H9 (cell line): ENCODE measurements around the gene PDLIM7. TPM values are rescaled to one million over a fixed set of nuclear protein-coding genes. Genes with fewer than 3 reads are reported as not detected.
A peak's percentile ranks its signal among the peaks of the same experiment; 100 is the strongest.

ENCODE experiments used
- DNase-seq: peaks from one replicate; pipeline ENCODE4 v3.0.0-alpha.2; 2017
- H2AFZ ChIP-seq: one replicate; pipeline ENCODE4 v1.6.1; 2013; ENCODE audit warnings: mild to moderate bottlenecking, low read length, control low read depth, moderate library complexity
- H2AK5ac ChIP-seq: 2 replicates; pipeline ENCODE4 v1.6.1; 2013; ENCODE audit warnings: low read length, control low read depth, mixed read lengths; ENCODE audit not compliant: insufficient read length
- H2BK120ac ChIP-seq: one replicate; pipeline ENCODE4 v1.6.1; 2013; ENCODE audit warnings: low read depth, mild to moderate bottlenecking, low read length, control low read depth, inconsistent platforms; ENCODE audit not compliant: poor library complexity, severe bottlenecking
- H2BK12ac ChIP-seq: 2 replicates; pipeline ENCODE4 v1.6.1; 2013; ENCODE audit warnings: low read length, control low read depth, mixed read lengths, low read depth; ENCODE audit not compliant: insufficient read length
- H2BK15ac ChIP-seq: 2 replicates; pipeline ENCODE4 v1.6.1; 2013; ENCODE audit warnings: low read depth, low read length, control low read depth
- H2BK20ac ChIP-seq: one replicate; pipeline ENCODE4 v1.6.1; 2013; ENCODE audit warnings: low read depth, mild to moderate bottlenecking, low read length, control low read depth, inconsistent platforms; ENCODE audit not compliant: poor library complexity, severe bottlenecking
- H2BK5ac ChIP-seq: 2 replicates; pipeline ENCODE4 v1.6.1; 2013; ENCODE audit warnings: low read length, control low read depth, mixed read lengths; ENCODE audit not compliant: insufficient read length
- H3K14ac ChIP-seq: 2 replicates; pipeline ENCODE4 v1.6.1; 2013; ENCODE audit warnings: low read length, control low read depth; ENCODE audit not compliant: insufficient read depth
- H3K18ac ChIP-seq: 2 replicates; pipeline ENCODE4 v1.6.1; 2013; ENCODE audit warnings: low read depth, mild to moderate bottlenecking, mixed read lengths, low read length, control low read depth; ENCODE audit not compliant: insufficient read length
- H3K23ac ChIP-seq: 2 replicates; pipeline ENCODE4 v1.6.1; 2013; ENCODE audit warnings: low read length, control low read depth, mixed read lengths, low read depth; ENCODE audit not compliant: insufficient read length
- H3K23me2 ChIP-seq: 2 replicates; pipeline ENCODE4 v1.6.1; 2013; ENCODE audit warnings: low read depth, mild to moderate bottlenecking, mixed read lengths, low read length, control low read depth; ENCODE audit not compliant: insufficient read length, poor library complexity, severe bottlenecking
- H3K27ac ChIP-seq: 2 replicates; pipeline ENCODE4 v1.5.1; 2013; ENCODE audit warnings: low read length, control low read depth, mixed read lengths, low read depth; ENCODE audit not compliant: insufficient read length
- H3K27me3 ChIP-seq: 2 replicates; pipeline ENCODE4 v1.6.1; 2013; ENCODE audit warnings: low read length, control low read depth, inconsistent platforms; ENCODE audit not compliant: insufficient read depth
- H3K4ac ChIP-seq: 2 replicates; pipeline ENCODE4 v1.6.1; 2013; ENCODE audit warnings: low read depth, mild to moderate bottlenecking, control low read depth, inconsistent platforms, low read length, moderate library complexity
- H3K4me1 ChIP-seq: 2 replicates; pipeline ENCODE4 v1.6.1; 2013; ENCODE audit warnings: low read length, control low read depth, inconsistent platforms; ENCODE audit not compliant: insufficient read depth
- H3K4me2 ChIP-seq: 2 replicates; pipeline ENCODE4 v1.6.1; 2013; ENCODE audit warnings: low read length, control low read depth, mixed read lengths; ENCODE audit not compliant: insufficient read length, insufficient read depth
- H3K56ac ChIP-seq: 2 replicates; pipeline ENCODE4 v1.6.1; 2013; ENCODE audit warnings: low read depth, mild to moderate bottlenecking, mixed read lengths, low read length, control low read depth; ENCODE audit not compliant: insufficient read length
- H3K79me1 ChIP-seq: 2 replicates; pipeline ENCODE4 v1.6.1; 2013; ENCODE audit warnings: low read depth, mild to moderate bottlenecking, moderate library complexity, low read length, control low read depth, inconsistent platforms; ENCODE audit not compliant: insufficient read depth, poor library complexity, severe bottlenecking
- H3K79me2 ChIP-seq: 2 replicates; pipeline ENCODE4 v1.6.1; 2013; ENCODE audit warnings: low read length, control low read depth, inconsistent platforms; ENCODE audit not compliant: insufficient read depth
- H3K9ac ChIP-seq: 2 replicates; pipeline ENCODE4 v1.6.1; 2013; ENCODE audit warnings: low read length, control low read depth, mixed read lengths; ENCODE audit not compliant: insufficient read length; ENCODE audit errors: extremely low read depth
- H3K9me3 ChIP-seq: one replicate; pipeline ENCODE4 v1.6.1; 2013; ENCODE audit warnings: low read depth, low read length, inconsistent platforms; ENCODE audit not compliant: control insufficient read depth
- H3T11ph ChIP-seq: one replicate; pipeline ENCODE4 v1.6.1; 2013; ENCODE audit warnings: mild to moderate bottlenecking, low read length, control low read depth, inconsistent platforms
- H4K20me1 ChIP-seq: one replicate; pipeline ENCODE4 v1.6.1; 2013; ENCODE audit not compliant: control insufficient read depth, insufficient read length, insufficient read depth
- H4K5ac ChIP-seq: 2 replicates; pipeline ENCODE4 v1.6.1; 2013; ENCODE audit warnings: low read depth, mild to moderate bottlenecking, mixed read lengths, low read length, control low read depth; ENCODE audit not compliant: insufficient read length
- H4K8ac ChIP-seq: replicated peaks from 2 replicates; pipeline ENCODE4 v1.6.1; 2013; ENCODE audit warnings: low read length, control low read depth, mixed read lengths, low read depth; ENCODE audit not compliant: insufficient read length
- H4K91ac ChIP-seq: 2 replicates; pipeline ENCODE4 v1.6.1; 2013; ENCODE audit warnings: low read depth, mild to moderate bottlenecking, moderate library complexity, mixed read lengths, low read length, control low read depth; ENCODE audit not compliant: insufficient read length
- H3K27ac Mint-ChIP-seq, 3 experiments: 2 replicates in 2 of 3; 3 replicates in 1 of 3; pipeline ENCODE4 v1.8.0; 2020 to 2021; ENCODE audit warnings: mixed read lengths in 3 of 3, mild to moderate bottlenecking in 1 of 3, moderate library complexity in 1 of 3
- H3K27me3 Mint-ChIP-seq: 2 replicates; pipeline ENCODE4 v1.8.0; 2021; ENCODE audit warnings: low read depth, mild to moderate bottlenecking, moderate library complexity, mixed read lengths
- H3K36me3 Mint-ChIP-seq, 3 experiments: 2 replicates in 2 of 3; 3 replicates in 1 of 3; pipeline ENCODE4 v1.8.0; 2020 to 2021; ENCODE audit warnings: low read depth in 3 of 3, mixed read lengths in 3 of 3; ENCODE audit not compliant: insufficient read depth in 1 of 3
- H3K4me1 Mint-ChIP-seq, 2 experiments: 2 replicates each; pipeline ENCODE4 v1.8.0; 2020; ENCODE audit warnings: mixed read lengths in 2 of 2
- H3K4me3 Mint-ChIP-seq, 2 experiments: 2 replicates in 1 of 2; 3 replicates in 1 of 2; pipeline ENCODE4 v1.8.0; 2020 to 2021; ENCODE audit warnings: mild to moderate bottlenecking in 2 of 2, mixed read lengths in 2 of 2, moderate library complexity in 1 of 2
- H3K9me3 Mint-ChIP-seq, 2 experiments: 2 replicates in 1 of 2; 3 replicates in 1 of 2; pipeline ENCODE4 v1.8.0; 2020; ENCODE audit warnings: mild to moderate bottlenecking in 2 of 2, mixed read lengths in 2 of 2, moderate library complexity in 1 of 2
- WGBS: extraction: QIAGEN DNeasy Blood & Tissue Kit; methylation state at CpG from one replicate; pipeline ENCODE4 v1.1.7; 2013; ENCODE audit warnings: missing lambda C conversion rate, low lambda C conversion rate, mixed read lengths; ENCODE audit not compliant: insufficient read length; ENCODE audit errors: extremely low coverage; 5-methylcytosine and 5-hydroxymethylcytosine counted together
- total RNA-seq: library from RNA; stranded (reverse); gene quantifications from 2 replicates; pipeline ENCODE4 v1.2.1, GENCODE V29; 2021
- TF ChIP-seq, protein P1 (sequence below): fragments of 200-600 bp; sonication (generic); conservative IDR thresholded peaks from 3 replicates; pipeline ENCODE4 v1.8.0; 2021; ENCODE audit warnings: antibody characterized with exemption, mild to moderate bottlenecking

PDLIM7 gene
- total RNA-seq, 1 experiment from 2014 or later = 137 TPM

DNA sequence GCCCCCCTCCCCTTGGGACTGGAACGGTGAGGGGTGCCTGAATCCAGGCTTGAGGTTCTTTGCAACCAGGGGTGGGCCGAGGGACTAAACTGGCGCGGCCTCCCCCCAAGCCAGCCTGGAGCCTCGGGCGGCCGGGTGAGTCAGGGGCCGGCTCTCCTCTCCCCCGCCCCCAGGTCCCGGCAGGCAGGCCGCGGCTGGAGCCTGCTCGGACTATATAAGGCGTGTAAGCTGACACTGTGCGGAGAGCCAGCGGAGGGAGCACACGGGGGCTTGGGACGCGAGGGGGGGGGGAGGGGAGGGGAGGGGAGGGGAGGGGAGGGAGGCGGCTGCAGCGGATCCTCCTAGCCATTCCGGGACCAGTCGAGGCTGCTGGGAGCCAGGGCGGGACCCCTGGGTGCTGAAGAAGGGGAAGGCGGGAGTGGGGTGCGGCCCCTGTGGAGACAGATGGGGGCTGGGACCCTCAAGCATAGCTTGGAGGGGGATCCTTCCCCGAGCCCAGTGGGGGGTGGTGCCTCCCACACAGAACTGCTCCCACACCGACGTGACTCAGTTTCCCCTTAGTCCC is 595 bp downstream of the PDLIM7 start:
- Mint-ChIP-seq H3K36me3 (peaks cover 12 to 24% (median 20%) of the 10 kb centered on the region in 3 experiments), H3K4me1 (peaks cover 34 to 54% of the 10 kb centered on the region in 2 experiments), H3K27me3 (peaks cover 29% of the 10 kb centered on the region), H3K4me3 (peak overlapping the region; percentile 75 to 84), H3K27ac (peak overlapping the region; percentile 95 to 98 (median 95); a peak in 5 of 7 replicates), H3K9me3 (no peaks in the 10 kb centered on the region)
- peak overlapping the region; percentile 60 for H3K9ac ChIP-seq
- peak overlapping the region; percentile 98 for H3K14ac ChIP-seq
- H3K4me1 ChIP-seq = peaks cover 5% of the 10 kb centered on the region; the same call in 1 of the 2 replicates
- no peaks in the 10 kb centered on the region for H3K79me1 ChIP-seq
- TF ChIP-seq, protein P1, sequence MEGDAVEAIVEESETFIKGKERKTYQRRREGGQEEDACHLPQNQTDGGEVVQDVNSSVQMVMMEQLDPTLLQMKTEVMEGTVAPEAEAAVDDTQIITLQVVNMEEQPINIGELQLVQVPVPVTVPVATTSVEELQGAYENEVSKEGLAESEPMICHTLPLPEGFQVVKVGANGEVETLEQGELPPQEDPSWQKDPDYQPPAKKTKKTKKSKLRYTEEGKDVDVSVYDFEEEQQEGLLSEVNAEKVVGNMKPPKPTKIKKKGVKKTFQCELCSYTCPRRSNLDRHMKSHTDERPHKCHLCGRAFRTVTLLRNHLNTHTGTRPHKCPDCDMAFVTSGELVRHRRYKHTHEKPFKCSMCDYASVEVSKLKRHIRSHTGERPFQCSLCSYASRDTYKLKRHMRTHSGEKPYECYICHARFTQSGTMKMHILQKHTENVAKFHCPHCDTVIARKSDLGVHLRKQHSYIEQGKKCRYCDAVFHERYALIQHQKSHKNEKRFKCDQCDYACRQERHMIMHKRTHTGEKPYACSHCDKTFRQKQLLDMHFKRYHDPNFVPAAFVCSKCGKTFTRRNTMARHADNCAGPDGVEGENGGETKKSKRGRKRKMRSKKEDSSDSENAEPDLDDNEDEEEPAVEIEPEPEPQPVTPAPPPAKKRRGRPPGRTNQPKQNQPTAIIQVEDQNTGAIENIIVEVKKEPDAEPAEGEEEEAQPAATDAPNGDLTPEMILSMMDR = no peak
- peak overlapping the region; percentile 87; the same call in 1 of the 2 replicates for H3K4ac ChIP-seq
- H3K18ac ChIP-seq = peak overlapping the region; percentile 95
- H2AK5ac ChIP-seq = no peak overlapping the region
- H3K79me2 ChIP-seq = no peaks in the 10 kb centered on the region
- no peak overlapping the region for H3K27ac ChIP-seq
- H3T11ph ChIP-seq = peak overlapping the region; percentile 22
- no CpG with 5 or more reads among the region's 29 CpGs for WGBS
- no peak overlapping the region for H2BK5ac ChIP-seq
- H2BK20ac ChIP-seq = no peak overlapping the region
- no peaks in the 10 kb centered on the region; the same call in 1 of the 2 replicates for H3K27me3 ChIP-seq
- H4K91ac ChIP-seq = peak overlapping the region; percentile 87
- no peak overlapping the region for H4K8ac ChIP-seq
- H2BK120ac ChIP-seq = peak overlapping the region; percentile 74
- no peak overlapping the region for H3K56ac ChIP-seq
- H4K5ac ChIP-seq = no peak overlapping the region
- no peaks in the 10 kb centered on the region for H3K9me3 ChIP-seq
- peak; percentile 94 for DNase-seq
- H3K23me2 ChIP-seq = peaks cover 4% of the 10 kb centered on the region
- H3K23ac ChIP-seq = no peak overlapping the region
- H3K4me2 ChIP-seq = peak overlapping the region; percentile 42
- no peak overlapping the region for H2AFZ ChIP-seq
- no peak overlapping the region for H2BK12ac ChIP-seq
- no peak overlapping the region for H2BK15ac ChIP-seq
- H4K20me1 ChIP-seq = no peaks in the 10 kb centered on the region
